ENCODE data around the gene PDCD5. TPM values are rescaled to one million over a fixed set of nuclear protein-coding genes. Genes with fewer than 3 reads are reported as not detected.

Gene PDCD5
- total and polyA plus RNA-seq, 11 donors = 94.3 to 331 (median 157) TPM

GRCh38 chr19:32594021-32594420 lies 13.0 kb downstream of the PDCD5 start:
- intact Hi-C loops (cut with DNase I) = loop anchor here in 2 of 10 donors (10.0 kb wide), 2 partner anchors 101 to 521 kb away; partner anchors contain the start of gene NUDT19 (in 1 of the 2)
- no peak for ATAC-seq
- 96 to 100% (median 98%) methylated on average over 2 of the region's 2 CpGs for WGBS, 4 donors
- H3K27ac ChIP-seq = no peak overlapping the region
- no peak overlapping the region for H3K4me3 ChIP-seq
- H3K36me3 ChIP-seq = peaks cover 3 to 63% (median 57%) of the 10 kb centered on the region in 9 donors
- DNase-seq = no peak
- no peaks in the 10 kb centered on the region for H3K4me1 ChIP-seq
- H3K9me3 ChIP-seq = no peaks in the 10 kb centered on the region
- TF ChIP-seq, protein P1, sequence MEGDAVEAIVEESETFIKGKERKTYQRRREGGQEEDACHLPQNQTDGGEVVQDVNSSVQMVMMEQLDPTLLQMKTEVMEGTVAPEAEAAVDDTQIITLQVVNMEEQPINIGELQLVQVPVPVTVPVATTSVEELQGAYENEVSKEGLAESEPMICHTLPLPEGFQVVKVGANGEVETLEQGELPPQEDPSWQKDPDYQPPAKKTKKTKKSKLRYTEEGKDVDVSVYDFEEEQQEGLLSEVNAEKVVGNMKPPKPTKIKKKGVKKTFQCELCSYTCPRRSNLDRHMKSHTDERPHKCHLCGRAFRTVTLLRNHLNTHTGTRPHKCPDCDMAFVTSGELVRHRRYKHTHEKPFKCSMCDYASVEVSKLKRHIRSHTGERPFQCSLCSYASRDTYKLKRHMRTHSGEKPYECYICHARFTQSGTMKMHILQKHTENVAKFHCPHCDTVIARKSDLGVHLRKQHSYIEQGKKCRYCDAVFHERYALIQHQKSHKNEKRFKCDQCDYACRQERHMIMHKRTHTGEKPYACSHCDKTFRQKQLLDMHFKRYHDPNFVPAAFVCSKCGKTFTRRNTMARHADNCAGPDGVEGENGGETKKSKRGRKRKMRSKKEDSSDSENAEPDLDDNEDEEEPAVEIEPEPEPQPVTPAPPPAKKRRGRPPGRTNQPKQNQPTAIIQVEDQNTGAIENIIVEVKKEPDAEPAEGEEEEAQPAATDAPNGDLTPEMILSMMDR (IDR thresholded peaks at IDR 0.05) = no peak
- no peak for TF ChIP-seq POLR2A (IDR thresholded peaks at IDR 0.05)
- H3K27me3 ChIP-seq = no peaks in the 10 kb centered on the region

- no peak overlapping the region for H3K4me3 ChIP-seq
- intact Hi-C loops (cut with DNase I) = loop anchor here in 2 of 10 donors (10.0 kb wide), 2 partner anchors 99 to 519 kb away; partner anchors contain the start of gene NUDT19 (in 1 of the 2)
- no peak for TF ChIP-seq POLR2A (IDR thresholded peaks at IDR 0.05)
- TF ChIP-seq, protein P1 (IDR thresholded peaks at IDR 0.05) = no peak
- WGBS, 4 donors = 89 to 96% (median 94%) methylated on average over 6 of the region's 6 CpGs
- ATAC-seq = no peak
- no peaks in the 10 kb centered on the region for H3K27me3 ChIP-seq
- no peaks in the 10 kb centered on the region for H3K9me3 ChIP-seq
- no peaks in the 10 kb centered on the region for H3K4me1 ChIP-seq
- peaks cover 3 to 78% (median 69%) of the 10 kb centered on the region in 9 donors for H3K36me3 ChIP-seq
- H3K27ac ChIP-seq = no peak overlapping the region
- DNase-seq = no peak
These were observed 14.5 kb downstream of the PDCD5 start for GRCh38 chr19:32595491-32595890.

- ATAC-seq (no peak), DNase-seq (no peak)
- no peaks in the 10 kb centered on the region for H3K27me3 ChIP-seq
- no peak overlapping the region for H3K27ac ChIP-seq
- TF ChIP-seq POLR2A (IDR thresholded peaks at IDR 0.05) = no peak
- TF ChIP-seq, protein P1 (IDR thresholded peaks at IDR 0.05) = no peak
- 90 to 95% (median 94%) methylated on average over 10 to 11 of the region's 11 CpGs for WGBS, 4 donors
- no peaks in the 10 kb centered on the region for H3K4me1 ChIP-seq
- intact Hi-C loops (cut with DNase I) = loop anchor here in 3 of 10 donors (2.0 to 10.0 kb wide), 3 partner anchors 17 to 517 kb away; partner anchors contain the start of genes NUDT19 (in 1 of the 3) and PDCD5 (in 1 of the 3)
- H3K4me3 ChIP-seq = no peak overlapping the region
- H3K36me3 ChIP-seq = peaks cover 3 to 100% (median 94%) of the 10 kb centered on the region in 9 donors
- no peaks in the 10 kb centered on the region for H3K9me3 ChIP-seq
These were observed 17.0 kb downstream of the PDCD5 start for GRCh38 chr19:32598022-32598421.

- intact Hi-C loops (cut with DNase I) = loop anchor here in 3 of 10 donors (2.0 to 10.0 kb wide), 3 partner anchors 18 to 516 kb away; partner anchors contain the start of genes NUDT19 (in 1 of the 3) and PDCD5 (in 1 of the 3)
- no peaks in the 10 kb centered on the region for H3K9me3 ChIP-seq
- no peaks in the 10 kb centered on the region for H3K27me3 ChIP-seq
- no peak overlapping the region for H3K27ac ChIP-seq
- TF ChIP-seq POLR2A (IDR thresholded peaks at IDR 0.05) = no peak
- no peak overlapping the region for H3K4me3 ChIP-seq
- H3K4me1 ChIP-seq = no peaks in the 10 kb centered on the region
- DNase-seq = no peak
- H3K36me3 ChIP-seq = peaks cover 6 to 100% (median 96%) of the 10 kb centered on the region in 9 donors
- no peak for ATAC-seq
- WGBS, 4 donors = 88 to 90% (median 89%) methylated on average over 6 of the region's 6 CpGs
These were observed 18.3 kb downstream of the PDCD5 start for GRCh38 chr19:32599258-32599657.

All from heart left ventricle (tissue), 16 donors.